ENCODE results near the gene ORAI3. TPM values are rescaled to one million over a fixed set of nuclear protein-coding genes. Genes with fewer than 3 reads are reported as not detected.

ORAI3 gene
- 7.9 TPM for polyA plus RNA-seq (2013, experiment 1 of 2)
- polyA plus RNA-seq (2013, experiment 2 of 2), result 9.8 TPM

- H3K27ac ChIP-seq (ENCODE audit: low read depth, low read length), result peak within 1 kb of the TSS; percentile 96
- WGBS, result under 1% methylated on average over 69 of the region's 70 CpGs
- no peaks in the 10 kb centered on the region for H3K27me3 ChIP-seq (ENCODE audit: insufficient read depth, low read length)
- H3K4me1 ChIP-seq (ENCODE audit: insufficient read depth, low read length), result peaks cover 20% of the 10 kb centered on the region
- H3K36me3 ChIP-seq (ENCODE audit: insufficient read depth, low read length), result peaks cover 19% of the 10 kb centered on the region
- no peaks in the 10 kb centered on the region for H3K9me3 ChIP-seq (ENCODE audit: insufficient read depth, low read depth, low read length)
- H3K9ac ChIP-seq (ENCODE audit: low read depth, low read length), result peak within 1 kb of the TSS; percentile 91
- H3K4me3 ChIP-seq (ENCODE audit: low read length), result peak within 1 kb of the TSS; percentile 80
These were observed at the start of gene ORAI3 for GRCh38 chr16:30948667-30949649. TSS of gene ORAI3 (plus strand) at chr16:30949068. CDS start at chr16:30949290, 222 bp downstream.

- Histone ChIP-seq H3K27ac (ENCODE audit: low read depth, low read length) (no peak overlapping the region), H3K4me3 (ENCODE audit: low read length) (no peak overlapping the region), H3K9ac (ENCODE audit: low read depth, low read length) (no peak overlapping the region), H3K36me3 (ENCODE audit: insufficient read depth, low read length) (no peaks in the 10 kb centered on the region), H3K4me1 (ENCODE audit: insufficient read depth, low read length) (peaks cover 13% of the 10 kb centered on the region; the same call in 1 of the 2 replicates), H3K27me3 (ENCODE audit: insufficient read depth, low read length) (peaks cover 31% of the 10 kb centered on the region), H3K9me3 (ENCODE audit: insufficient read depth, low read depth, low read length) (no peaks in the 10 kb centered on the region)
- WGBS, result 98% methylated on average over 2 of the region's 2 CpGs
These were observed 49.1 kb upstream of the ORAI3 start for GRCh38 chr16:30899794-30900193.

- H3K9me3 ChIP-seq (ENCODE audit: insufficient read depth, low read depth, low read length), result no peaks in the 10 kb centered on the region
- 94% methylated on average over 5 of the region's 5 CpGs for WGBS
- no peak overlapping the region for H3K27ac ChIP-seq (ENCODE audit: low read depth, low read length)
- H3K4me1 ChIP-seq (ENCODE audit: insufficient read depth, low read length), result peaks cover 11% of the 10 kb centered on the region; the same call in 1 of the 2 replicates
- H3K36me3 ChIP-seq (ENCODE audit: insufficient read depth, low read length), result no peaks in the 10 kb centered on the region
- no peak overlapping the region for H3K9ac ChIP-seq (ENCODE audit: low read depth, low read length)
- peaks cover 26% of the 10 kb centered on the region for H3K27me3 ChIP-seq (ENCODE audit: insufficient read depth, low read length)
- no peak overlapping the region for H3K4me3 ChIP-seq (ENCODE audit: low read length)
These were observed 48.3 kb upstream of the ORAI3 start for GRCh38 chr16:30900588-30900987.

GRCh38 chr16:30901201-30902028, 47.5 kb upstream of the ORAI3 start:
- no peak overlapping the region for H3K27ac ChIP-seq (ENCODE audit: low read depth, low read length)
- peaks cover 26% of the 10 kb centered on the region for H3K27me3 ChIP-seq (ENCODE audit: insufficient read depth, low read length)
- peaks cover 9% of the 10 kb centered on the region; the same call in 1 of the 2 replicates for H3K4me1 ChIP-seq (ENCODE audit: insufficient read depth, low read length)
- H3K4me3 ChIP-seq (ENCODE audit: low read length), result peak overlapping the region; percentile 67
- H3K9me3 ChIP-seq (ENCODE audit: insufficient read depth, low read depth, low read length), result no peaks in the 10 kb centered on the region
- no peaks in the 10 kb centered on the region for H3K36me3 ChIP-seq (ENCODE audit: insufficient read depth, low read length)
- 44% methylated on average over 4 of the region's 6 CpGs for WGBS
- H3K9ac ChIP-seq (ENCODE audit: low read depth, low read length), result peak overlapping the region; percentile 88; the same call in 1 of the 2 replicates

GRCh38 chr16:30902029-30902972, 46.6 kb upstream of the ORAI3 start:
- peak overlapping the region; percentile 67 for H3K4me3 ChIP-seq (ENCODE audit: low read length)
- 10% methylated on average over 99 of the region's 99 CpGs for WGBS
- H3K36me3 ChIP-seq (ENCODE audit: insufficient read depth, low read length), result no peaks in the 10 kb centered on the region
- H3K27ac ChIP-seq (ENCODE audit: low read depth, low read length), result peak overlapping the region; percentile 55
- H3K9ac ChIP-seq (ENCODE audit: low read depth, low read length), result peak overlapping the region; percentile 88
- H3K9me3 ChIP-seq (ENCODE audit: insufficient read depth, low read depth, low read length), result no peaks in the 10 kb centered on the region
- H3K4me1 ChIP-seq (ENCODE audit: insufficient read depth, low read length), result peaks cover 9% of the 10 kb centered on the region; the same call in 1 of the 2 replicates
- peaks cover 26% of the 10 kb centered on the region for H3K27me3 ChIP-seq (ENCODE audit: insufficient read depth, low read length)

- H3K4me1 ChIP-seq (ENCODE audit: insufficient read depth, low read length), result peaks cover 9% of the 10 kb centered on the region; the same call in 1 of the 2 replicates
- no peak overlapping the region for H3K27ac ChIP-seq (ENCODE audit: low read depth, low read length)
- H3K4me3 ChIP-seq (ENCODE audit: low read length), result no peak overlapping the region
- H3K9ac ChIP-seq (ENCODE audit: low read depth, low read length), result peak overlapping the region; percentile 88; the same call in 1 of the 2 replicates
- H3K36me3 ChIP-seq (ENCODE audit: insufficient read depth, low read length), result no peaks in the 10 kb centered on the region
- 87% methylated on average over 4 of the region's 4 CpGs for WGBS
- H3K27me3 ChIP-seq (ENCODE audit: insufficient read depth, low read length), result peaks cover 26% of the 10 kb centered on the region
- no peaks in the 10 kb centered on the region for H3K9me3 ChIP-seq (ENCODE audit: insufficient read depth, low read depth, low read length)
These were observed 45.9 kb upstream of the ORAI3 start for GRCh38 chr16:30903002-30903401.

GRCh38 chr16:30903596-30903995, 45.3 kb upstream of the ORAI3 start:
- Histone ChIP-seq H3K9me3 (ENCODE audit: insufficient read depth, low read depth, low read length) (no peaks in the 10 kb centered on the region), H3K27me3 (ENCODE audit: insufficient read depth, low read length) (peaks cover 26% of the 10 kb centered on the region), H3K36me3 (ENCODE audit: insufficient read depth, low read length) (no peaks in the 10 kb centered on the region), H3K4me1 (ENCODE audit: insufficient read depth, low read length) (peaks cover 9% of the 10 kb centered on the region; the same call in 1 of the 2 replicates), H3K27ac (ENCODE audit: low read depth, low read length) (no peak overlapping the region), H3K4me3 (ENCODE audit: low read length) (no peak overlapping the region), H3K9ac (ENCODE audit: low read depth, low read length) (no peak overlapping the region)
- WGBS, result 92% methylated on average over 4 of the region's 4 CpGs

- H3K9ac ChIP-seq (ENCODE audit: low read depth, low read length), result no peak overlapping the region
- 96% methylated on average over 19 of the region's 19 CpGs for WGBS
- peaks cover 21% of the 10 kb centered on the region for H3K27me3 ChIP-seq (ENCODE audit: insufficient read depth, low read length)
- H3K4me1 ChIP-seq (ENCODE audit: insufficient read depth, low read length), result peaks cover 9% of the 10 kb centered on the region; the same call in 1 of the 2 replicates
- no peak overlapping the region for H3K27ac ChIP-seq (ENCODE audit: low read depth, low read length)
- H3K36me3 ChIP-seq (ENCODE audit: insufficient read depth, low read length), result no peaks in the 10 kb centered on the region
- H3K4me3 ChIP-seq (ENCODE audit: low read length), result no peak overlapping the region
- no peaks in the 10 kb centered on the region for H3K9me3 ChIP-seq (ENCODE audit: insufficient read depth, low read depth, low read length)
These were observed 44.6 kb upstream of the ORAI3 start for GRCh38 chr16:30904114-30904780.

- 81% methylated on average over 4 of the region's 4 CpGs for WGBS
- H3K9me3 ChIP-seq (ENCODE audit: insufficient read depth, low read depth, low read length), result no peaks in the 10 kb centered on the region
- H3K4me1 ChIP-seq (ENCODE audit: insufficient read depth, low read length), result peaks cover 12% of the 10 kb centered on the region; the same call in 1 of the 2 replicates
These were observed 41.8 kb upstream of the ORAI3 start for GRCh38 chr16:30907064-30907463.

More at GRCh38 chr16:30907064-30907463, 41.8 kb upstream of the ORAI3 start:
- Histone ChIP-seq H3K4me3 (ENCODE audit: low read length) (no peak overlapping the region), H3K27ac (ENCODE audit: low read depth, low read length) (no peak overlapping the region), H3K36me3 (ENCODE audit: insufficient read depth, low read length) (no peaks in the 10 kb centered on the region), H3K27me3 (ENCODE audit: insufficient read depth, low read length) (no peaks in the 10 kb centered on the region; the same call in 1 of the 2 replicates), H3K9ac (ENCODE audit: low read depth, low read length) (no peak overlapping the region)

Measured in HUES64 (cell line).